Esophagus muscularis mucosa (tissue), 4 donors: ENCODE measurements around the gene DMC1. TPM values are rescaled to one million over a fixed set of nuclear protein-coding genes. Genes with fewer than 3 reads are reported as not detected.
"Not testable (repeated sequence)": the region's sequence is repeated elsewhere in the genome, so short reads cannot be mapped to it uniquely, and the experiment has no call there.

Experiments used
- DNase-seq: peaks from one replicate; pipeline ENCODE4 v3.0.0-alpha.2; 2017; ENCODE audit errors: extremely low spot score
- H3K27ac ChIP-seq, 4 donors: fragments of 200-600 bp; sonication (generic); replicated peaks in 1 of 4; 1 replicate in 3 of 4; 2 replicates in 1 of 4; pipeline ENCODE4 v1.5.1; 2016 to 2019; ENCODE audit warnings: mild to moderate bottlenecking in 1 of 4
- H3K27me3 ChIP-seq, 4 donors: fragments of 200-600 bp; sonication (generic); one replicate each; pipeline versions ENCODE4 v1.5.1 to v1.6.0; 2016 to 2019
- H3K36me3 ChIP-seq, 4 donors: fragments of 200-600 bp; sonication (generic); one replicate each; pipeline ENCODE4 v1.5.1; 2016 to 2019
- H3K4me1 ChIP-seq, 4 donors: fragments of 200-600 bp; sonication (generic); one replicate each; pipeline ENCODE4 v1.5.1; 2016 to 2019
- H3K4me3 ChIP-seq, 4 donors: fragments of 200-600 bp; sonication (generic); 1 replicate in 2 of 4; 2 replicates in 2 of 4; pipeline ENCODE4 v1.5.1; 2016 to 2019; ENCODE audit warnings: mild to moderate bottlenecking in 4 of 4, moderate library complexity in 1 of 4
- H3K9me3 ChIP-seq, 4 donors: fragments of 200-600 bp; sonication (generic); 1 replicate in 3 of 4; 2 replicates in 1 of 4; pipeline ENCODE4 v1.5.1; 2016 to 2019
- EP300 ChIP-seq: sonication (generic); formaldehyde crosslinking; IDR thresholded peaks from one replicate; pipeline ENCODE4 v1.6.1; 2017; ENCODE audit warnings: antibody characterized with exemption
- POLR2A ChIP-seq: fragments of 450-650 bp; IDR thresholded peaks from one replicate; pipeline ENCODE4 v1.6.1; 2017; ENCODE audit warnings: antibody characterized with exemption, moderate library complexity, mild to moderate bottlenecking, low read depth
- POLR2AphosphoS5 ChIP-seq, 2 donors: sonication (generic); formaldehyde crosslinking; IDR thresholded peaks; one replicate each; pipeline ENCODE4 v1.6.1; 2017; ENCODE audit warnings: antibody characterized with exemption in 2 of 2
- WGBS: methylation state at CpG from one replicate; pipeline ENCODE4 v1.1.5; 2018; 5-methylcytosine and 5-hydroxymethylcytosine counted together
- intact Hi-C: fragments of 100-400 bp; cut with DNase I; formaldehyde crosslinking; loops from one replicate; pipeline ENCODE4 v1.15.1; 2023
- total RNA-seq, 4 donors: library from RNA; depleted of rRNA; stranded (reverse); fragments of >200 nt; gene quantifications; one replicate each; pipeline versions ENCODE4 v1.1.0 to v1.2.1, GENCODE V29; 2016
- TF ChIP-seq, protein P1 (sequence below), 3 experiments: fragments of 200-600 bp in 2 of 3; fragments of 450-650 bp in 1 of 3; sonication (generic) in 2 of 3; IDR thresholded peaks; one replicate each; pipeline ENCODE4 v1.5.1; 2017 to 2019; ENCODE audit warnings: antibody characterized with exemption in 3 of 3, mild to moderate bottlenecking in 2 of 3, moderate library complexity in 1 of 3

The DMC1 gene
- total RNA-seq, 4 donors from 2014 or later: 1.3 to 6.5 (median 1.6) TPM

DNA sequence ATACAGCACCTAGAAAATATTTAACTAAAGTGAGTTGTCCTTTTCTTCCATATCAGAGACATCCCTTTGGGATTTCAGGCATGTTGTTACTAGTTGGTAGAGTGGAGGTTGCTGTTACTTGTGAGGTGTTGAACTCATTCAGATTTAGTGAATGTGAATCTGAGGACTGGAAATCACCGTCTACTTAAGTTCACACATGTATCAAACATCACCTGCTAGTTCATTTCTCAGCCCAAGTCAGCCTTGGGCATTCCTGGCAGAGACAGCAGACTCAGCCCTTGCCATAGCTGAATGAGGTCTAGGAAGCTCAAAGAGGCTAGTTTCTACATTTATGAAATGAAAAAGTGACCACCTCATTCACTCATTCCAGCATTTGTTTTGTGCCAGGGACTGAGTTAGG lies 92.4 kb downstream of the DMC1 start:
- no peaks in the 10 kb centered on the region for H3K27me3 ChIP-seq
- peaks cover 3 to 20% (median 7%) of the 10 kb centered on the region in 4 donors for H3K4me1 ChIP-seq
- intact Hi-C loops: no loop called here
- no peak for TF ChIP-seq POLR2A
- TF ChIP-seq, protein P1, sequence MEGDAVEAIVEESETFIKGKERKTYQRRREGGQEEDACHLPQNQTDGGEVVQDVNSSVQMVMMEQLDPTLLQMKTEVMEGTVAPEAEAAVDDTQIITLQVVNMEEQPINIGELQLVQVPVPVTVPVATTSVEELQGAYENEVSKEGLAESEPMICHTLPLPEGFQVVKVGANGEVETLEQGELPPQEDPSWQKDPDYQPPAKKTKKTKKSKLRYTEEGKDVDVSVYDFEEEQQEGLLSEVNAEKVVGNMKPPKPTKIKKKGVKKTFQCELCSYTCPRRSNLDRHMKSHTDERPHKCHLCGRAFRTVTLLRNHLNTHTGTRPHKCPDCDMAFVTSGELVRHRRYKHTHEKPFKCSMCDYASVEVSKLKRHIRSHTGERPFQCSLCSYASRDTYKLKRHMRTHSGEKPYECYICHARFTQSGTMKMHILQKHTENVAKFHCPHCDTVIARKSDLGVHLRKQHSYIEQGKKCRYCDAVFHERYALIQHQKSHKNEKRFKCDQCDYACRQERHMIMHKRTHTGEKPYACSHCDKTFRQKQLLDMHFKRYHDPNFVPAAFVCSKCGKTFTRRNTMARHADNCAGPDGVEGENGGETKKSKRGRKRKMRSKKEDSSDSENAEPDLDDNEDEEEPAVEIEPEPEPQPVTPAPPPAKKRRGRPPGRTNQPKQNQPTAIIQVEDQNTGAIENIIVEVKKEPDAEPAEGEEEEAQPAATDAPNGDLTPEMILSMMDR (IDR thresholded peaks at IDR 0.05): no peak
- no peak for TF ChIP-seq POLR2AphosphoS5 (IDR thresholded peaks at IDR 0.05)
- TF ChIP-seq EP300: no peak
- H3K4me3 ChIP-seq: no peak overlapping the region
- H3K27ac ChIP-seq: no peak overlapping the region
- H3K36me3 ChIP-seq: peaks cover 5 to 34% (median 26%) of the 10 kb centered on the region in 4 donors
- DNase-seq: no peak
- WGBS: 67% methylated on average over 1 of the region's 1 CpG
- H3K9me3 ChIP-seq: no peaks in the 10 kb centered on the region

DNA sequence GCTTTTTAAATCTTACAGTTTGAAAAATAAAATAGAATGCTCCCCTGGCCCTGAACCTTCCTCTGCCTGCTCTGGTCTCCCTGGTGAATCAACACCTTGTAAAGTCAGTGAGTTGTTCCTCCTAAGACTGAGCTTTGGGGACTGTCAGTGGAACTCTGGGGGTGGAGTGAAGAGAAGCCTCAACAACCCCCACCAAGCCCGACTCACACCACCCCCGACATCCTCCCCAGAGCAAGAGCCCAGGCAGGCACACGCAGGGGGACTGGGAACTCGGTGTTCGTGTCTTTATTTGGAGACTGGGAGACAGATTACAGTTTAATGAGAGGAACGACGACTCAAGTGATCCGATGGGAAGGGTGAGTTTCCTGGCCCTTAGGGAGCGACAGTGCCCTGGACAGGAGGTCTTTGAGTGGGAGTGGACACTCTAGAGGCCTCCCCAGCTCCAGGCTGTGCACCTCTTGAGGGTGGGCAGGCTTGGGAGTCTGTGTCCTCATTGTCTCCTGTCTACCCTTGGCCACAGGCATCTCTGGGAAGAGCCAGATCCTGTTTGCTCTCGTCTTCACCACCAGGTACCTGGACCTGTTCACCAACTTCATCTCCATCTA lies 95.9 kb downstream of the DMC1 start:
- Histone ChIP-seq H3K27me3 (no peaks in the 10 kb centered on the region), H3K4me3 (no peak overlapping the region), H3K36me3 (no peaks in the 10 kb centered on the region), H3K4me1 (peaks cover 0 to 4% (median 1%) of the 10 kb centered on the region in 4 donors), H3K27ac (no peak overlapping the region), H3K9me3 (no peaks in the 10 kb centered on the region)
- DNase-seq: no peak
- 69% methylated on average over 9 of the region's 10 CpGs for WGBS
- intact Hi-C loops: no loop called here
- TF ChIP-seq POLR2AphosphoS5 (IDR thresholded peaks at IDR 0.05): no peak
- TF ChIP-seq, protein P1 (IDR thresholded peaks at IDR 0.05): no peak

DNA sequence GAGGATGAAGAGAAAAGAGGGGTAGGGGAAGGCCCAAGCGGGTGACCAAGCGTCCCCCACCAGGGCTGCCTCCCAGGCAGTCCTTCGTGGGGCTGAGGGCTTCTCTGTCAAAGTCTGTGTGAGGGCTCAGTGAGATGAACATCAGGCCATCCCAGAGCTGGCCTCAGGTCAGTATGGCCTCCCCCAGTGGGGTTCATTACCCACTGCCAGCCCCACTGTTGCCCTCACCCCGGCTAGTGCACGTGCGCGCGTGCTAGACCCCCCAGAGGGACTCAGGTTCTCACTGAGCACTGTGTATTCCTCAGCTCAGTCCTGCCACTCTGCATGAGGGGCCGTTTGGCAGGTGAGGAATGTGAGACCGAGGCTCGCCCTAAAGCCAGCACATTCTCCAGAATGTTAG lies 98.7 kb downstream of the DMC1 start:
- DNase-seq: no peak
- Histone ChIP-seq H3K4me1 (peaks cover 13 to 25% (median 17%) of the 10 kb centered on the region in 4 donors), H3K27me3 (no peaks in the 10 kb centered on the region), H3K9me3 (no peaks in the 10 kb centered on the region), H3K4me3 (no peak overlapping the region), H3K36me3 (no peaks in the 10 kb centered on the region), H3K27ac (no peak overlapping the region)
- 86% methylated on average over 6 of the region's 11 CpGs for WGBS
- intact Hi-C loops: no loop called here
- TF ChIP-seq, protein P1 (IDR thresholded peaks at IDR 0.05): no peak
- TF ChIP-seq EP300 (no peak), POLR2AphosphoS5 (IDR thresholded peaks at IDR 0.05) (no peak), POLR2A (no peak)

DNA sequence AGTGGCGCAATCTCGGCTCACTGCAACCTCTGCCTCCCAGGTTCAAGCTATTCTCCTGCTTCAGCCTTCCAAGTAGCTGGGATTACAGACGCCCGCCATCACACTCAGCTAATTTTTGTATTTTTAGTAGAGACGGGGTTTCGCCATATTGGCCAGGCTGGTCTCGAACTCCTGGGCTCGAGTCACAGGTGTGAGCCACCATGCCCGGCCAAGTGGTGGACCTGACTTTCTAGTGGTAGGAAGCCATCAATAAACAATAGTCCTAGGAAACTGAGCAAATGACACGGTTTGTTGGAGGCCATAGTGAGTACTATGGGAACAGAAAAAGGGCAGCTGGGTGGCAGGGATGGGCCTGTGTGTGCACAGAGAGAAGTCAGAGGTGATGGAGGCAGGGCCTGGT lies 99.8 kb downstream of the DMC1 start:
- H3K9me3 ChIP-seq, DNase-seq, H3K27me3 ChIP-seq, H3K36me3 ChIP-seq, intact Hi-C loops, H3K4me3 ChIP-seq, H3K27ac ChIP-seq: not testable (repeated sequence)
- whole genome bisulfite sequencing: 92% methylated on average over 10 of the region's 10 CpGs
- H3K4me1 ChIP-seq: peaks cover 13 to 25% (median 17%) of the 10 kb centered on the region in 4 donors

DNA sequence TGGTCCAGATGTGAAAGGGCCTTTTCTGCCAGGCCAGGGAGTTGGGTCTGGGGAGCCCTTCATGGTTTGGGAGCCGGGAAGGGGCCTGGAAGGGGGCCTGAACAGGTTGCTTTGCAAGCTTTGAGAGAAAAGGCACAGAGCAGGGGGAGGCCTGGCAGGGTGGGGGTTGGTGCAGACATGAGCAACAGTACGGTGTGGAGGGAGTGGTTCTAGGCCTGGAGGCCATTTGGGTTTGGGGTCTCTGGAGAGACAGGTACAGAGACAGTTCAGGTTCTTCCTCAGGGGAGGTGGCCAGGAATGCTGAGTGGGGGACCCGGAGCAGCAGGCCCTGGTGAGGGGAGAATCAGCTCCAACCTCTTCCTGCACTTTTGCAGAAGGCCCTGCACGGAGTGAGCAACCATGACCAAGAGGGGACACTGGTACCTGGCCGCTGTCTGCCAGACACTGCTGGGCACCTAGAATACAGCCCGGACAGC lies 100.6 kb downstream of the DMC1 start:
- H3K27ac ChIP-seq: no peak overlapping the region
- intact Hi-C loops: no loop called here
- 88% methylated on average over 6 of the region's 6 CpGs for WGBS
- TF ChIP-seq EP300 (no peak), POLR2A (no peak), POLR2AphosphoS5 (IDR thresholded peaks at IDR 0.05) (no peak)
- TF ChIP-seq, protein P1 (IDR thresholded peaks at IDR 0.05): no peak
- no peaks in the 10 kb centered on the region for H3K36me3 ChIP-seq
- H3K4me3 ChIP-seq: no peak overlapping the region
- no peaks in the 10 kb centered on the region for H3K9me3 ChIP-seq
- DNase-seq: no peak
- peaks cover 13 to 25% (median 17%) of the 10 kb centered on the region in 4 donors for H3K4me1 ChIP-seq
- H3K27me3 ChIP-seq: peaks cover 0 to 3% (median 0%) of the 10 kb centered on the region in 4 donors

Other genes starting within 250 kb of the DMC1 start
- gene KCNJ4, start 115.0 kb downstream of the DMC1 start, total RNA-seq: not detected
- 10 to 100 TPM in 1 of 4 donors, 1 to 10 TPM in 3; 3.5 to 12.9 (median 7.0) TPM for gene KDELR3, start 102.1 kb downstream of the DMC1 start, total RNA-seq
- gene DDX17, start 63.9 kb downstream of the DMC1 start, total RNA-seq: 1,000 to 10,000 TPM in 1 of 4 donors, 100 to 1,000 TPM in 3; 327 to 1,333 (median 592) TPM
- 1 to 10 TPM in 1 of 4 donors, under 1 TPM in 3; 0.33 to 2.9 (median 0.86) TPM for gene FAM227A, start 86.2 kb upstream of the DMC1 start, total RNA-seq
- 10 to 100 TPM; 25.2 to 36.9 (median 33.9) TPM for gene CBY1, start 86.5 kb upstream of the DMC1 start, total RNA-seq
- 10 to 100 TPM; 25.7 to 36.8 (median 32.2) TPM for gene TOMM22, start 111.8 kb upstream of the DMC1 start, total RNA-seq
- 10 to 100 TPM; 49.4 to 76.9 (median 59.4) TPM for gene JOSD1, start 130.8 kb upstream of the DMC1 start, total RNA-seq
- gene GTPBP1, start 135.8 kb upstream of the DMC1 start, total RNA-seq: 10 to 100 TPM; 35.7 to 62.5 (median 50.6) TPM
- gene SUN2, start 185.8 kb upstream of the DMC1 start, total RNA-seq: 100 to 1,000 TPM; 417 to 598 (median 449) TPM
- 10 to 100 TPM in 3 of 4 donors, 1 to 10 TPM in 1; 9.3 to 15.2 (median 12.8) TPM for gene DNAL4, start 224.0 kb upstream of the DMC1 start, total RNA-seq